Mesothelial cell of epicardium (in vitro differentiated cells): ENCODE results near the gene CGB1. TPM values are rescaled to one million over a fixed set of nuclear protein-coding genes. Genes with fewer than 3 reads are reported as not detected.
"Not testable (repeated sequence)": the region's sequence is repeated elsewhere in the genome, so short reads cannot be mapped to it uniquely, and the experiment has no call there.

Experiments
- DNase-seq, 2 experiments: peaks; one replicate each; pipeline ENCODE4 v3.0.0; 2021; ENCODE audit warnings: low spot score in 2 of 2; ENCODE audit not compliant: unreplicated experiment in 2 of 2
- H3K27ac Mint-ChIP-seq: 2 replicates; pipeline ENCODE4 v1.8.0; 2021; ENCODE audit warnings: mixed read lengths
- H3K27me3 Mint-ChIP-seq: 2 replicates; pipeline ENCODE4 v1.8.0; 2021; ENCODE audit warnings: low read depth, mixed read lengths
- H3K36me3 Mint-ChIP-seq: 2 replicates; pipeline ENCODE4 v1.8.0; 2021; ENCODE audit warnings: mixed read lengths
- H3K4me1 Mint-ChIP-seq: 2 replicates; pipeline ENCODE4 v1.8.0; 2021; ENCODE audit warnings: mixed read lengths
- H3K4me3 Mint-ChIP-seq: 2 replicates; pipeline ENCODE4 v1.8.0; 2021; ENCODE audit warnings: mild to moderate bottlenecking, moderate library complexity, mixed read lengths
- H3K9me3 Mint-ChIP-seq: 2 replicates; pipeline ENCODE4 v1.8.0; 2021; ENCODE audit warnings: mixed read lengths
- total RNA-seq: library from RNA; stranded (reverse); gene quantifications from 3 replicates; pipeline ENCODE4 v1.2.1, GENCODE V29; 2021
- TF ChIP-seq, protein P1 (sequence below): fragments of 200-600 bp; sonication (generic); IDR thresholded peaks from one replicate; pipeline ENCODE4 v1.5.0; 2021; ENCODE audit warnings: antibody characterized with exemption; ENCODE audit not compliant: unreplicated experiment

Gene CGB1
- total RNA-seq, 1 donor from 2014 or later: not detected

DNA sequence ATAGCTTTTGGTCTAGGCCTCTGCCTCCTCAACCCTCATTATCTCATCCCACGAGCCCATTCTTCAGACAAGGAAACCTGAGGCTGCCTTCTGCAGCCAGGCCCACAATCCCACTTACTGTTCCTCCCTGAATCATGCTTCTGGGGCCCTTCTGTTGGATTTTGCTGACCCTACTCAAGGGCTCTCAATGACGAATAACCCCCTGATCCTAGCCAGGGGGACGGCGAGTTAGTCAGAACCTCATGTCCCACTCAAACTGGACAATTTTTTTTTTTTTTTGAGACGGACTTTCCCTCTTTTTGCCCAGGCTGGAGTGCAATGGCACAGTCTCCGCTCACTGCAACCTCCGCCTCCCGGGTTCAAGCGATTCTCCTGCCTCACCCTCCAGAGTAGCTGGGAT, 14.6 kb downstream of the CGB1 start:
- H3K4me1 Mint-ChIP-seq: peaks cover 6% of the 10 kb centered on the region
- DNase-seq: no peak
- TF ChIP-seq, protein P1, sequence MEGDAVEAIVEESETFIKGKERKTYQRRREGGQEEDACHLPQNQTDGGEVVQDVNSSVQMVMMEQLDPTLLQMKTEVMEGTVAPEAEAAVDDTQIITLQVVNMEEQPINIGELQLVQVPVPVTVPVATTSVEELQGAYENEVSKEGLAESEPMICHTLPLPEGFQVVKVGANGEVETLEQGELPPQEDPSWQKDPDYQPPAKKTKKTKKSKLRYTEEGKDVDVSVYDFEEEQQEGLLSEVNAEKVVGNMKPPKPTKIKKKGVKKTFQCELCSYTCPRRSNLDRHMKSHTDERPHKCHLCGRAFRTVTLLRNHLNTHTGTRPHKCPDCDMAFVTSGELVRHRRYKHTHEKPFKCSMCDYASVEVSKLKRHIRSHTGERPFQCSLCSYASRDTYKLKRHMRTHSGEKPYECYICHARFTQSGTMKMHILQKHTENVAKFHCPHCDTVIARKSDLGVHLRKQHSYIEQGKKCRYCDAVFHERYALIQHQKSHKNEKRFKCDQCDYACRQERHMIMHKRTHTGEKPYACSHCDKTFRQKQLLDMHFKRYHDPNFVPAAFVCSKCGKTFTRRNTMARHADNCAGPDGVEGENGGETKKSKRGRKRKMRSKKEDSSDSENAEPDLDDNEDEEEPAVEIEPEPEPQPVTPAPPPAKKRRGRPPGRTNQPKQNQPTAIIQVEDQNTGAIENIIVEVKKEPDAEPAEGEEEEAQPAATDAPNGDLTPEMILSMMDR: no peak

GRCh38 chr19:49020931-49021895, 15.5 kb downstream of the CGB1 start:
- Mint-ChIP-seq H3K27me3 (peaks cover 41% of the 10 kb centered on the region), H3K9me3 (no peaks in the 10 kb centered on the region), H3K4me1 (peaks cover 6% of the 10 kb centered on the region), H3K27ac (no peak overlapping the region), H3K4me3 (no peak overlapping the region), H3K36me3 (no peaks in the 10 kb centered on the region)
- TF ChIP-seq, protein P1: no peak
- no peak for DNase-seq

More for the DNA sequence above, 14.6 kb downstream of the CGB1 start:
- H3K27me3 Mint-ChIP-seq: peaks cover 41% of the 10 kb centered on the region
- H3K9me3 Mint-ChIP-seq: no peaks in the 10 kb centered on the region
- H3K36me3 Mint-ChIP-seq: no peaks in the 10 kb centered on the region
- no peak overlapping the region for H3K27ac Mint-ChIP-seq
- H3K4me3 Mint-ChIP-seq: no peak overlapping the region

GRCh38 chr19:49020342-49020741, 16.4 kb downstream of the CGB1 start:
- Mint-ChIP-seq H3K36me3 (peaks cover 6% of the 10 kb centered on the region), H3K9me3 (no peaks in the 10 kb centered on the region), H3K4me3 (no peak overlapping the region), H3K27ac (no peak overlapping the region), H3K4me1 (peaks cover 6% of the 10 kb centered on the region), H3K27me3 (peaks cover 41% of the 10 kb centered on the region)
- TF ChIP-seq, protein P1: no peak
- no peak for DNase-seq

GRCh38 chr19:49019242-49019932, 17.3 kb downstream of the CGB1 start:
- peaks cover 6% of the 10 kb centered on the region for H3K4me1 Mint-ChIP-seq
- peaks cover 7% of the 10 kb centered on the region for H3K36me3 Mint-ChIP-seq
- TF ChIP-seq, protein P1: peak; percentile 14
- DNase-seq: no peak
- peak overlapping the region; percentile 13 for H3K4me3 Mint-ChIP-seq
- peaks cover 41% of the 10 kb centered on the region for H3K27me3 Mint-ChIP-seq
- no peaks in the 10 kb centered on the region for H3K9me3 Mint-ChIP-seq
- no peak overlapping the region for H3K27ac Mint-ChIP-seq

DNA sequence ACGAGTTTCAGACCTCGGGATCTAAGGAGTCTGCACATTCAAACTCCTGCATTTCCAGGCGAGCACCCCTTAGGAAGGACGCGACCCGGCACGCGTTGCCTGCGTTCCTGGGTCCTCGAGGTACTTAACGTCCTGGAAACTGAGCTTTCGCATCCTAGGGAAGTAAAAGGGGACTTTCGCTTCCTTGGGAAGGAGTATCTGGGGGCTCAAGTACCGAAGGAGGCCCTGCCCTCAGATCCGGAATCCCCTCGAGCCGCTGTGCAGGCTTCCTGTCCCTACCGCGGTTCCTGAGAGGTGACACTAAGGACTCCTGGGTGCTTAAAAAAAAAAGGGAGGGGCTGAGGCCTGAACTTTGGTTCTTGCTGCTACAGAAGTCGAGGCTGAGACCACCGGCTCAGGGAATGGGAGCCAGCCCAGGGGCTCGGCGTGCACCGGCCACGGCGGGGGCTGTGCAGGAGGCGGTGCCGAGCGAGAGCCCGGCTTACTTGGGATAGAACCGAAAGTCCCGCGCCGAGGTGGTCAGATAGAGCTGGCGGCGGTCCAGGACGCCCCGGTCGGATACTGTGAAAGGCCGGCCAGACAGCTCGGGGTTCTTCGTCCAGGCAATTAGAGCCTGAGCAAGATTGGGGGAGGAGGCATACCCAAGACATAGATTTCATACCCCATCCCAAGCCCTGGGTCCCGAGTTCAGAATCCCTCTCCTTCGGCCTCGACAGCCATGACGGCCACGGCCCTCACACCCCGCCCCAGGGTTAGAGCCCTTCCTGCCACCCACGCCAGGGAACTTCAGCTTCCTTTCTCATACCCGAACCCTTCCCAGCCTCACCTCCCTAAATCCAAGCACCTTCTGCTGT, 18.1 kb downstream of the CGB1 start:
- peaks cover 13% of the 10 kb centered on the region for H3K36me3 Mint-ChIP-seq
- H3K9me3 Mint-ChIP-seq, H3K4me1 Mint-ChIP-seq, H3K27ac Mint-ChIP-seq, DNase-seq: not testable (repeated sequence)
- peak overlapping the region; percentile 48 for H3K4me3 Mint-ChIP-seq
- H3K27me3 Mint-ChIP-seq: peaks cover 41% of the 10 kb centered on the region
